ENCODE results near the gene ARHGAP31.

GRCh38 chr3:119291062-119291700 is 3.0 kb upstream of the ARHGAP31 start:
- TF ChIP-seq CTCF (IDR thresholded peaks at IDR 0.05; ENCODE audit: insufficient read depth, low read depth, low read length) = no peak
- TF ChIP-seq EZH2 (IDR thresholded peaks at IDR 0.05; ENCODE audit: insufficient read depth, low read length) = no peak
